H1 (cell line): ENCODE measurements around the gene KCNK3. TPM values are rescaled to one million over a fixed set of nuclear protein-coding genes. Genes with fewer than 3 reads are reported as not detected.

ENCODE experiments used
- CTCF ChIA-PET: fragments of 300-600 bp; sonication (Branson Sonifier 250); formaldehyde crosslinking; loops from one replicate; lab custom pipeline; 2021; ENCODE audit not compliant: partially characterized antibody; lab: Charles Lee
- POLR2A ChIA-PET: fragments of 300-600 bp; sonication (Branson Sonifier 250); formaldehyde crosslinking; loops from one replicate; lab custom pipeline; 2021; ENCODE audit warnings: inconsistent platforms; ENCODE audit not compliant: partially characterized antibody; lab: Charles Lee
- DNase-seq, 2 experiments: peaks; one replicate each; pipeline versions ENCODE4 v3.0.0 to v3.0.0-alpha.2; 2010 to 2022; ENCODE audit warnings: low spot score in 2 of 2, low read depth in 1 of 2, mixed read lengths in 1 of 2
- FAIRE-seq: peaks from 2 replicates; lab custom pipeline; 2011; peaks lifted over from hg19 to GRCh38; lab: Jason Lieb, UNC
- H2AFZ ChIP-seq: 2 replicates; pipeline ENCODE4 v1.8.1; 2012; ENCODE audit warnings: low read length, inconsistent platforms
- H2AK5ac ChIP-seq: 2 replicates; pipeline ENCODE4 v1.6.1; 2013; ENCODE audit warnings: low read depth, low read length
- H2BK120ac ChIP-seq: replicated peaks from 2 replicates; pipeline ENCODE3; 2013; ENCODE audit warnings: low read depth, low read length, inconsistent platforms
- H2BK12ac ChIP-seq: 2 replicates; pipeline ENCODE4 v1.6.1; 2013; ENCODE audit warnings: low read depth, low read length
- H2BK15ac ChIP-seq: 2 replicates; pipeline ENCODE4 v1.6.1; 2013; ENCODE audit warnings: low read length
- H2BK20ac ChIP-seq: 2 replicates; pipeline ENCODE4 v1.6.1; 2013; ENCODE audit warnings: low read length
- H2BK5ac ChIP-seq: 2 replicates; pipeline ENCODE4 v1.6.1; 2013; ENCODE audit warnings: low read depth, low read length
- H3K14ac ChIP-seq: 2 replicates; pipeline ENCODE4 v1.6.1; 2013; ENCODE audit warnings: inconsistent platforms; ENCODE audit not compliant: insufficient read length
- H3K18ac ChIP-seq: 2 replicates; pipeline ENCODE4 v1.6.1; 2013; ENCODE audit warnings: low read length; ENCODE audit errors: extremely low read depth
- H3K23ac ChIP-seq: 2 replicates; pipeline ENCODE4 v1.6.1; 2013; ENCODE audit warnings: inconsistent platforms; ENCODE audit not compliant: insufficient read length
- H3K23me2 ChIP-seq: 2 replicates; pipeline ENCODE4 v1.6.1; 2013; ENCODE audit warnings: low read depth, low read length
- H3K27ac ChIP-seq: 2 replicates; pipeline ENCODE4 v1.6.1; 2011; ENCODE audit warnings: low read depth, low read length, inconsistent platforms
- H3K27me3 ChIP-seq, 4 experiments: replicated peaks in 1 of 4; 1 replicate in 1 of 4; 2 replicates in 3 of 4; pipeline versions ENCODE4 v1.6.1 to v1.8.1; 2011 to 2013; ENCODE audit warnings: low read length in 3 of 4, mild to moderate bottlenecking in 3 of 4, inconsistent platforms in 2 of 4, mixed read lengths in 2 of 4, moderate library complexity in 1 of 4; ENCODE audit not compliant: control insufficient read depth in 3 of 4, insufficient read depth in 3 of 4; ENCODE audit errors: extremely low read depth in 1 of 4
- H3K36me3 ChIP-seq, 4 experiments: 2 replicates each; pipeline versions ENCODE4 v1.6.1 to v1.8.1; 2011 to 2013; ENCODE audit warnings: mild to moderate bottlenecking in 4 of 4, low read length in 3 of 4, moderate library complexity in 2 of 4, control low read depth in 1 of 4, inconsistent platforms in 1 of 4; ENCODE audit not compliant: insufficient read depth in 4 of 4, control insufficient read depth in 2 of 4
- H3K4ac ChIP-seq: replicated peaks from 2 replicates; pipeline ENCODE3; 2013; ENCODE audit warnings: low read length, low read depth, mixed read lengths, inconsistent platforms; ENCODE audit not compliant: insufficient read length
- H3K4me1 ChIP-seq, 4 experiments: replicated peaks in 1 of 4; 1 replicate in 1 of 4; 2 replicates in 3 of 4; pipeline versions ENCODE4 v1.6.1 to v1.8.1; 2011 to 2013; ENCODE audit warnings: low read length in 3 of 4, inconsistent platforms in 2 of 4, mixed read lengths in 1 of 4; ENCODE audit not compliant: insufficient read depth in 4 of 4, control insufficient read depth in 3 of 4
- H3K4me2 ChIP-seq, 2 experiments: 2 replicates each; pipeline versions ENCODE4 v1.6.1 to v1.8.1; 2011 to 2013; ENCODE audit warnings: low read depth in 2 of 2, low read length in 2 of 2, control low read depth in 1 of 2, inconsistent platforms in 1 of 2, mild to moderate bottlenecking in 1 of 2; ENCODE audit not compliant: insufficient read depth in 1 of 2
- H3K4me3 ChIP-seq, 4 experiments: fragments of 200-600, 300-600 bp in 1 of 4; sonication (generic), shearing (Covaris generic), sonication (Bioruptor Twin) in 1 of 4; 2 replicates each; pipeline versions ENCODE4 v1.5.1 to v1.8.1; 2011 to 2016; ENCODE audit warnings: low read length in 4 of 4, low read depth in 3 of 4, control low read depth in 2 of 4, inconsistent platforms in 2 of 4, mild to moderate bottlenecking in 2 of 4, mixed read lengths in 1 of 4, moderate library complexity in 1 of 4; ENCODE audit not compliant: insufficient read depth in 2 of 4; ENCODE audit errors: extremely low read depth in 1 of 4
- H3K56ac ChIP-seq: replicated peaks from 2 replicates; pipeline ENCODE3; 2013; ENCODE audit warnings: low read depth, mild to moderate bottlenecking, mixed read lengths, low read length, inconsistent platforms; ENCODE audit not compliant: insufficient read length
- H3K79me1 ChIP-seq: 2 replicates; pipeline ENCODE4 v1.6.1; 2013; ENCODE audit warnings: low read depth, low read length, control low read depth
- H3K79me2 ChIP-seq, 2 experiments: 2 replicates each; pipeline versions ENCODE4 v1.6.1 to v1.8.1; 2012 to 2013; ENCODE audit warnings: low read length in 2 of 2, mild to moderate bottlenecking in 2 of 2, inconsistent platforms in 1 of 2; ENCODE audit not compliant: insufficient read depth in 2 of 2, control insufficient read depth in 1 of 2
- H3K9ac ChIP-seq, 4 experiments: replicated peaks in 1 of 4; 1 replicate in 1 of 4; 2 replicates in 3 of 4; pipeline versions ENCODE4 v1.6.1 to v1.8.1; 2011 to 2013; ENCODE audit warnings: low read depth in 3 of 4, low read length in 3 of 4, control low read depth in 2 of 4, mild to moderate bottlenecking in 2 of 4, moderate library complexity in 2 of 4, inconsistent platforms in 1 of 4; ENCODE audit errors: extremely low read depth in 1 of 4
- H3K9me3 ChIP-seq, 2 experiments: 2 replicates each; pipeline versions ENCODE4 v1.6.1 to v1.8.1; 2012 to 2013; ENCODE audit warnings: mild to moderate bottlenecking in 2 of 2, moderate library complexity in 2 of 2, control low read depth in 1 of 2, inconsistent platforms in 1 of 2, low read depth in 1 of 2, low read length in 1 of 2, mixed read lengths in 1 of 2; ENCODE audit not compliant: insufficient read depth in 2 of 2
- H4K20me1 ChIP-seq, 2 experiments: replicated peaks in 1 of 2; 2 replicates each; pipeline versions ENCODE3 to v1.8.1; 2011 to 2013; ENCODE audit warnings: inconsistent platforms in 2 of 2, low read length in 2 of 2, mild to moderate bottlenecking in 1 of 2; ENCODE audit not compliant: insufficient read depth in 2 of 2, control insufficient read depth in 1 of 2
- H4K5ac ChIP-seq: 2 replicates; pipeline ENCODE4 v1.6.1; 2013; ENCODE audit warnings: low read length, low read depth, mixed read lengths, inconsistent platforms; ENCODE audit not compliant: insufficient read length
- H4K8ac ChIP-seq: 2 replicates; pipeline ENCODE4 v1.8.0; 2013; ENCODE audit warnings: mild to moderate bottlenecking, moderate library complexity, low read length, inconsistent platforms; ENCODE audit not compliant: insufficient read depth; ENCODE audit errors: extremely low read depth
- H4K91ac ChIP-seq: replicated peaks from 2 replicates; pipeline ENCODE3; 2013; ENCODE audit warnings: low read length, mixed read lengths, inconsistent platforms; ENCODE audit not compliant: insufficient read length
- CBX8 ChIP-seq: fragments of 300-800, 300-1000 bp; sonication (generic); IDR thresholded peaks from 2 replicates; pipeline ENCODE4 v1.7.1; 2016; ENCODE audit warnings: low read depth, low read length, borderline replicate concordance
- CHD2 ChIP-seq: IDR thresholded peaks from 2 replicates; pipeline ENCODE4 v1.6.1; 2012; ENCODE audit warnings: low read length, improper control_type of control experiment
- CREB1 ChIP-seq: IDR thresholded peaks from 2 replicates; pipeline ENCODE4 v1.6.1; 2012; ENCODE audit warnings: inconsistent platforms
- EGR1 ChIP-seq: IDR thresholded peaks from 2 replicates; pipeline ENCODE4 v1.6.1; 2011; ENCODE audit warnings: low read depth, low read length, borderline replicate concordance
- EP300 ChIP-seq, 2 experiments: IDR thresholded peaks; 1 replicate in 1 of 2; 2 replicates in 1 of 2; pipeline ENCODE4 v1.6.1; 2011 to 2012; ENCODE audit warnings: low read depth in 2 of 2, low read length in 2 of 2, mild to moderate bottlenecking in 2 of 2, borderline replicate concordance in 1 of 2, inconsistent platforms in 1 of 2, moderate library complexity in 1 of 2
- GTF2F1 ChIP-seq: IDR thresholded peaks from 2 replicates; pipeline ENCODE4 v1.6.1; 2012; ENCODE audit warnings: low read depth, low read length, improper control_type of control experiment, borderline replicate concordance
- HDAC2 ChIP-seq, 2 experiments: fragments of 300-600 bp in 1 of 2; sonication (generic) in 1 of 2; IDR thresholded peaks; 2 replicates each; pipeline ENCODE4 v1.6.1; 2011 to 2012; ENCODE audit warnings: low read depth in 2 of 2, low read length in 2 of 2, mild to moderate bottlenecking in 2 of 2, moderate library complexity in 2 of 2, borderline replicate concordance in 1 of 2, inconsistent platforms in 1 of 2
- HDAC6 ChIP-seq: IDR thresholded peaks from one replicate; pipeline ENCODE4 v1.7.1; 2012; ENCODE audit warnings: low read depth, mild to moderate bottlenecking, inconsistent platforms, low read length, moderate library complexity
- POLR2AphosphoS5 ChIP-seq: IDR thresholded peaks from 2 replicates; pipeline ENCODE4 v1.6.1; 2011; ENCODE audit warnings: low read depth, low read length
- RAD21 ChIP-seq, 2 experiments: IDR thresholded peaks in 1 of 2; conservative IDR thresholded peaks in 1 of 2; 2 replicates each; pipeline ENCODE4 v1.6.1; 2011; ENCODE audit warnings: low read depth in 2 of 2, low read length in 2 of 2, improper control_type of control experiment in 1 of 2, inconsistent platforms in 1 of 2, mild to moderate bottlenecking in 1 of 2, moderate library complexity in 1 of 2
- RXRA ChIP-seq: IDR thresholded peaks from 2 replicates; pipeline ENCODE4 v1.6.1; 2011; ENCODE audit warnings: low read depth, mild to moderate bottlenecking, low read length, moderate library complexity; ENCODE audit not compliant: insufficient read depth
- USF2 ChIP-seq: IDR thresholded peaks from 2 replicates; pipeline ENCODE4 v1.6.1; 2011; ENCODE audit warnings: low read length, improper control_type of control experiment
- ZNF274 ChIP-seq: IDR thresholded peaks from 2 replicates; pipeline ENCODE4 v1.7.0; 2012; ENCODE audit warnings: low read length, borderline replicate concordance; ENCODE audit errors: extremely low read depth
- WGBS, 2 experiments: shearing (Covaris generic) in 1 of 2; methylation state at CpG; one replicate each; pipeline versions ENCODE4 v1.1.6 to v1.1.7; 2013 to 2015; ENCODE audit warnings: low lambda C conversion rate in 2 of 2, mixed read lengths in 2 of 2, inconsistent platforms in 1 of 2, low coverage in 1 of 2, missing lambda C conversion rate in 1 of 2; ENCODE audit not compliant: insufficient replicate concordance in 2 of 2, insufficient coverage in 1 of 2, insufficient read length in 1 of 2; ENCODE audit errors: extremely low coverage in 1 of 2, missing lambda C conversion rate in 1 of 2; 5-methylcytosine and 5-hydroxymethylcytosine counted together
- polyA plus RNA-seq, 7 experiments: library from polyadenylated mRNA; depleted of rRNA in 3 of 7; stranded (reverse) in 5 of 7; unstranded in 2 of 7; fragments of >200 nt in 5 of 7; fragments of 200-250 nt in 2 of 7; gene quantifications; 1 replicate in 5 of 7; 2 replicates in 1 of 7; 4 replicates in 1 of 7; pipeline versions ENCODE4 v1.2.1 to v1.2.3, GENCODE V29; 2011 to 2013; ENCODE audit warnings: missing spikeins in 2 of 7, mixed read lengths in 2 of 7
- total RNA-seq: library from RNA; stranded (reverse); fragmentation: NEBNext Ultra II Directional; extraction: Animal tissue kit (Norgen Biotek cat#: 25700); gene quantifications from 2 replicates; pipeline ENCODE4 v1.2.1, GENCODE V29; 2021

KCNK3 gene
- total and polyA plus RNA-seq, 2 of the 8 experiments (the other 6 are each of a cell fraction or from before 2014, with no cell fraction given): 0.29 to 0.30 TPM

GRCh38 chr2:26678035-26678434 is 14.5 kb upstream of the KCNK3 start:
- no peak overlapping the region for H3K4me2 ChIP-seq
- no peaks in the 10 kb centered on the region for H3K79me1 ChIP-seq
- H3K14ac ChIP-seq: no peak overlapping the region
- POLR2A ChIA-PET: no interaction called here
- no peaks in the 10 kb centered on the region; a peak in 1 of 4 replicates for H3K9me3 ChIP-seq
- CTCF ChIA-PET: interaction anchor here (0.7 to 1.5 kb wide), 2 partner anchors 11 to 67 kb away, joined by 3 read pairs; no protein-coding TSS in a partner anchor
- no peak overlapping the region for H2BK15ac ChIP-seq
- H3K27ac ChIP-seq: no peak overlapping the region
- no peak overlapping the region for H2BK12ac ChIP-seq
- H3K27me3 ChIP-seq: no peaks in the 10 kb centered on the region; a peak in 2 of 7 replicates
- H2AK5ac ChIP-seq: no peak overlapping the region
- H3K4me3 ChIP-seq: no peak overlapping the region
- H3K23ac ChIP-seq: no peak overlapping the region
- DNase-seq: no peak
- H3K79me2 ChIP-seq: no peaks in the 10 kb centered on the region
- no peak overlapping the region for H3K9ac ChIP-seq
- H4K5ac ChIP-seq: no peak overlapping the region
- WGBS, 2 experiments: 78% methylated on average over 4 of the region's 4 CpGs; no CpG with 5 or more reads in 1 of the 2 experiments
- H3K56ac ChIP-seq: no peak overlapping the region
- no peak overlapping the region for H3K4ac ChIP-seq
- H2BK20ac ChIP-seq: no peak overlapping the region
- no peaks in the 10 kb centered on the region for H3K36me3 ChIP-seq
- FAIRE-seq: no peak
- no peaks in the 10 kb centered on the region for H4K20me1 ChIP-seq
- no peak overlapping the region for H4K8ac ChIP-seq
- no peak overlapping the region for H2BK5ac ChIP-seq
- H2BK120ac ChIP-seq: no peak overlapping the region
- H4K91ac ChIP-seq: no peak overlapping the region
- H2AFZ ChIP-seq: no peak overlapping the region
- H3K4me1 ChIP-seq: no peaks in the 10 kb centered on the region; a peak in 1 of 7 replicates
- H3K23me2 ChIP-seq: no peaks in the 10 kb centered on the region
- no peak overlapping the region for H3K18ac ChIP-seq
- TF ChIP-seq CHD2: no peak
- TF ChIP-seq HDAC2 (IDR thresholded peaks at IDR 0.05; ENCODE audit: borderline replicate concordance in 1 of 2, low read depth in 2 of 2, low read length in 2 of 2): no peak
- no peak for TF ChIP-seq ZNF274
- no peak for TF ChIP-seq HDAC6
- no peak for TF ChIP-seq RAD21 (IDR thresholded peaks at IDR 0.05 in 1 of 2, conservative IDR thresholded peaks at IDR 0.05 in 1 of 2; ENCODE audit: low read depth in 2 of 2, low read length in 2 of 2)
- no peak for TF ChIP-seq EGR1
- no peak for TF ChIP-seq CBX8
- TF ChIP-seq USF2: no peak
- TF ChIP-seq POLR2AphosphoS5: no peak
- no peak for TF ChIP-seq GTF2F1
- TF ChIP-seq RXRA: no peak
- no peak for TF ChIP-seq CREB1
- no peak for TF ChIP-seq EP300 (IDR thresholded peaks at IDR 0.05; ENCODE audit: borderline replicate concordance in 1 of 2, low read depth in 2 of 2, low read length in 2 of 2)
